ENCODE data around the gene HIF1AN.
"Not testable (repeated sequence)": the region's sequence is repeated elsewhere in the genome, so short reads cannot be mapped to it uniquely, and the experiment has no call there.

HIF1AN gene

DNA sequence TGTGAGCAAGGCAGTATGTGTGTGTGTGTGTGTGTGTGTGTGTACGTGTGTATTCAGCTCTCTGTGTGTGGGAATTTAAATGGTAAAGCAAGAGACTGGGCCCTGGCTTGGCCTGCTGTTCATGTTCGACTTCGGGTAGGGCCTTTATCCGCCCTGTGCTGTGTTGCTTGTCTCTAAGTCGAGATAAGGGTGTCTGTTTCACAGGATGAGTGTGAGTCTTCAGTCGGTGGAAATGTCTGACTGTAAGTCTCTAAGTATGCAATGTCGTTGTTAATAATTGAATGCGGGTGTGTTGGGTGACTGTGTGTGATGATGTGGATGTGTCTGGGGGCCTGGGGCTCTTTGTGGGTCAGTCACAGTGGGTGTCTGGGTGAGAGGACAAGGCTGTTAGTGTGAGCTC lies 34.8 kb downstream of the HIF1AN start:
- TF ChIP-seq, protein P1, sequence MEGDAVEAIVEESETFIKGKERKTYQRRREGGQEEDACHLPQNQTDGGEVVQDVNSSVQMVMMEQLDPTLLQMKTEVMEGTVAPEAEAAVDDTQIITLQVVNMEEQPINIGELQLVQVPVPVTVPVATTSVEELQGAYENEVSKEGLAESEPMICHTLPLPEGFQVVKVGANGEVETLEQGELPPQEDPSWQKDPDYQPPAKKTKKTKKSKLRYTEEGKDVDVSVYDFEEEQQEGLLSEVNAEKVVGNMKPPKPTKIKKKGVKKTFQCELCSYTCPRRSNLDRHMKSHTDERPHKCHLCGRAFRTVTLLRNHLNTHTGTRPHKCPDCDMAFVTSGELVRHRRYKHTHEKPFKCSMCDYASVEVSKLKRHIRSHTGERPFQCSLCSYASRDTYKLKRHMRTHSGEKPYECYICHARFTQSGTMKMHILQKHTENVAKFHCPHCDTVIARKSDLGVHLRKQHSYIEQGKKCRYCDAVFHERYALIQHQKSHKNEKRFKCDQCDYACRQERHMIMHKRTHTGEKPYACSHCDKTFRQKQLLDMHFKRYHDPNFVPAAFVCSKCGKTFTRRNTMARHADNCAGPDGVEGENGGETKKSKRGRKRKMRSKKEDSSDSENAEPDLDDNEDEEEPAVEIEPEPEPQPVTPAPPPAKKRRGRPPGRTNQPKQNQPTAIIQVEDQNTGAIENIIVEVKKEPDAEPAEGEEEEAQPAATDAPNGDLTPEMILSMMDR (conservative IDR thresholded peaks at IDR 0.05; ENCODE audit: low read depth, low read length), result no peak
- H3K4me3 ChIP-seq (ENCODE audit: low read length), result no peak overlapping the region
- no peak for DNase-seq (ENCODE audit: low read depth)

- TF ChIP-seq, protein P1 (conservative IDR thresholded peaks at IDR 0.05; ENCODE audit: low read depth, low read length), result no peak
- H3K4me3 ChIP-seq (ENCODE audit: low read length), result no peak overlapping the region
- DNase-seq (ENCODE audit: low read depth), result no peak
Observed at GRCh38 chr10:100571084-100571856, 35.5 kb downstream of the HIF1AN start.

- H3K4me3 ChIP-seq (ENCODE audit: low read length); DNase-seq (ENCODE audit: low read depth): not testable (repeated sequence)
Observed at GRCh38 chr10:100575146-100575545, 39.4 kb downstream of the HIF1AN start.

- TF ChIP-seq, protein P1 (conservative IDR thresholded peaks at IDR 0.05; ENCODE audit: low read depth, low read length), result no peak
- H3K4me3 ChIP-seq (ENCODE audit: low read length), result no peak overlapping the region
Observed at GRCh38 chr10:100575585-100576281, 40.0 kb downstream of the HIF1AN start.

GRCh38 chr10:100576282-100576635 lies 40.5 kb downstream of the HIF1AN start:
- no peak overlapping the region for H3K4me3 ChIP-seq (ENCODE audit: low read length)
- DNase-seq (ENCODE audit: low read depth), result no peak
- TF ChIP-seq, protein P1 (conservative IDR thresholded peaks at IDR 0.05; ENCODE audit: low read depth, low read length), result no peak

More at GRCh38 chr10:100575585-100576281, 40.0 kb downstream of the HIF1AN start:
- DNase-seq (ENCODE audit: low read depth), result no peak

DNA sequence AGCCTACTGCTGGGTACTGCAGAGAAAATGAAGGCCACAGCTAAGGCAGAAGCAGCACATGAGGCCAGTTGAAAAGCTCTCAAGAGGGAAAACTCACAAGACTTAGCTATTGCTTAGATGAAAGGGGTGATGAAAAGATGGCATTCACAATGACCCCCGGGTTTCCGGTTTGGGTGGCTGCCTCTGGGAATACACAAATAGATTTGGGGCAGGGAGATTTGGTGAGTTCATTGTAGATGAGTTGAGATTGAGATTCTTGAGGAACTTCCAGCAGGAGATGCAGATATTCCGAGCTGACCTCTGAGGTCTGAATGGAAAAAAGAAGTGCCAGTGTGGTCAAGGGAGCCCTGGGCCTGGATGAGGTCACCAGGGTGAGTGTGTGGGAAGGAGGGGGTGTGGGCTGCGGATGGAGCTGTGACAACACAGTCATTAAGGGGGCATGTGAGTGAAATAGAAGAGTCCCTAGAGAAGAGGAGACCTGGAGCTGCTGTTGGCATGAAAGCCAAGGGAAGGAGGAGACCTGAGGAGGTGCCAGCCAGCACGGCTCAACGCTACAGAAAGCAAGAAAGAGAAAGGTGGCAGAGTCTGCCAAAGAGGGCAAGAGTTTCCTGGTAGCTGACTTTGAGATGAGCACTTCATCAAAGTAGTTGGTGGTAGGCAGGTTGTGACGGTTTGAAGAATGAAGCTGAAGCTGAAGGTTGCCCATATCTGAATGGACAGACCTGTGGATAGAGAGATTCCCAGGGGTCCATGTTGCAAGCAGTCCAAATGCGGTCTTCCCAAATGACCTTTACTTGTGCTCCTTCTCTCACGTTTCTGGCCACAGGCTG lies 43.7 kb downstream of the HIF1AN start:
- TF ChIP-seq, protein P1 (conservative IDR thresholded peaks at IDR 0.05; ENCODE audit: low read depth, low read length), result no peak
- no peak for DNase-seq (ENCODE audit: low read depth)
- H3K4me3 ChIP-seq (ENCODE audit: low read length), result no peak overlapping the region

DNA sequence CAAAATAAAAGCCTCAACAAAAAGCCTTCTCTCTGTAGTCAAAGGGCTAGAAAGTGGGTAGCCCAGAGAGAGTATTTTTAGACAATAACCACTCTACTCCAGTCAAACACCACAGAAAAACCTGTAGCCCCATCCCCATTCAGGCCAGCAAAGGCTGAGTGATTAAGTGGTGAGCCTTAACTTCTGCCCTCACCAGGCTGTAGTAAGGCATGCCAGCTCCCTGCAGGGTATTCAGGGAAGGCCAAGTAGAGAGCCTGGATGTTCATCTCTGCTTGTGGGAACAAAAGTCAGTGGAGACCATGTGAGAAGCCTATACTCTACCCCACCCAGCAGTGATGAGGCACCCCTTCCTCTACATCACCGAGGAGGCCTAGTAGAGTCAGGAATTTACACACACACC lies 51.2 kb downstream of the HIF1AN start:
- DNase-seq (ENCODE audit: low read depth), result no peak
- H3K4me3 ChIP-seq (ENCODE audit: low read length), result no peak overlapping the region
- TF ChIP-seq, protein P1 (conservative IDR thresholded peaks at IDR 0.05; ENCODE audit: low read depth, low read length), result no peak

Measured in retinal pigment epithelial cell (primary cell).